DMS114 treated with DMSO at 0.1 percent for 48 hours (cell line): Measurements from ENCODE around the gene SUGT1.
A peak's percentile ranks its signal among the peaks of the same experiment; 100 is the strongest.
"Not testable (repeated sequence)": the region's sequence is repeated elsewhere in the genome, so short reads cannot be mapped to it uniquely, and the experiment has no call there.

Experiments
- DNase-seq: peaks from one replicate; lab custom pipeline; 2025; ENCODE audit not compliant: unreplicated experiment; lab: John Stamatoyannopoulos, UW

Gene SUGT1

GRCh38 chr13:52652196-52652979 lies at the start of gene SUGT1:
Gene SUGT1, plus strand, starts transcription at chr13:52652836. Its CDS starts 85 bp downstream, at chr13:52652921.
- DNase-seq: peak; percentile 82

- not testable (repeated sequence) for DNase-seq
Observed at GRCh38 chr13:52603316-52603715, 49.3 kb upstream of the SUGT1 start.

GRCh38 chr13:52606126-52606525 lies 46.5 kb upstream of the SUGT1 start:
- DNase-seq: not testable (repeated sequence)

GRCh38 chr13:52606795-52607194 lies 45.8 kb upstream of the SUGT1 start:
- DNase-seq: not testable (repeated sequence)

- DNase-seq: not testable (repeated sequence)
Observed at GRCh38 chr13:52608184-52608583, 44.5 kb upstream of the SUGT1 start.

- DNase-seq: not testable (repeated sequence)
Observed at GRCh38 chr13:52609013-52609606, 43.5 kb upstream of the SUGT1 start.

GRCh38 chr13:52610158-52610557 lies 42.5 kb upstream of the SUGT1 start:
- DNase-seq: not testable (repeated sequence)

- no peak for DNase-seq
Observed at GRCh38 chr13:52615134-52615801, 37.4 kb upstream of the SUGT1 start.

GRCh38 chr13:52615812-52616211 lies 36.8 kb upstream of the SUGT1 start:
- DNase-seq: no peak

- DNase-seq: peak; percentile 63
Observed at GRCh38 chr13:52617070-52618060, 35.3 kb upstream of the SUGT1 start.

- not testable (repeated sequence) for DNase-seq
Observed at GRCh38 chr13:52631083-52631690, 21.4 kb upstream of the SUGT1 start.

GRCh38 chr13:52638666-52639328 lies 13.8 kb upstream of the SUGT1 start:
- DNase-seq: no peak

GRCh38 chr13:52642131-52642530 lies 10.5 kb upstream of the SUGT1 start, which contains the start of gene HNRNPA1L2:
Gene HNRNPA1L2, plus strand, starts transcription at chr13:52642431. Its CDS starts 62 bp downstream, at chr13:52642493.
- no peak for DNase-seq

GRCh38 chr13:52644108-52644507 lies 8.5 kb upstream of the SUGT1 start:
- no peak for DNase-seq

GRCh38 chr13:52646967-52647366 lies 5.7 kb upstream of the SUGT1 start:
- no peak for DNase-seq

- no peak for DNase-seq
Observed at GRCh38 chr13:52650731-52651130, 1.9 kb upstream of the SUGT1 start.

- DNase-seq: no peak
Observed at GRCh38 chr13:52651897-52652195, 790 bp upstream of the SUGT1 start.

GRCh38 chr13:52652980-52653303 lies 306 bp downstream of the SUGT1 start:
- no peak for DNase-seq

- DNase-seq: no peak
Observed at GRCh38 chr13:52659340-52659739, 6.7 kb downstream of the SUGT1 start.

GRCh38 chr13:52664272-52664671 lies 11.6 kb downstream of the SUGT1 start:
- no peak for DNase-seq
